ENCODE data around the gene EXTL1. TPM values are rescaled to one million over a fixed set of nuclear protein-coding genes. Genes with fewer than 3 reads are reported as not detected.
A peak's percentile ranks its signal among the peaks of the same experiment; 100 is the strongest.
"Not testable (repeated sequence)": the region's sequence is repeated elsewhere in the genome, so short reads cannot be mapped to it uniquely, and the experiment has no call there.

The EXTL1 gene
- total RNA-seq, result not detected

- Mint-ChIP-seq H3K27me3 (peaks cover 4% of the 10 kb centered on the region), H3K36me3 (no peaks in the 10 kb centered on the region), H3K4me1 (peaks cover 14% of the 10 kb centered on the region), H3K27ac (no peak within 1 kb of the TSS), H3K4me3 (no peak within 1 kb of the TSS), H3K9me3 (no peaks in the 10 kb centered on the region)
- DNase-seq, result no peak
Measured at GRCh38 chr1:26021647-26022403, at the start of gene EXTL1. EXTL1 (plus strand) TSS chr1:26021775; CDS start chr1:26022647, 872 bp downstream.

DNA sequence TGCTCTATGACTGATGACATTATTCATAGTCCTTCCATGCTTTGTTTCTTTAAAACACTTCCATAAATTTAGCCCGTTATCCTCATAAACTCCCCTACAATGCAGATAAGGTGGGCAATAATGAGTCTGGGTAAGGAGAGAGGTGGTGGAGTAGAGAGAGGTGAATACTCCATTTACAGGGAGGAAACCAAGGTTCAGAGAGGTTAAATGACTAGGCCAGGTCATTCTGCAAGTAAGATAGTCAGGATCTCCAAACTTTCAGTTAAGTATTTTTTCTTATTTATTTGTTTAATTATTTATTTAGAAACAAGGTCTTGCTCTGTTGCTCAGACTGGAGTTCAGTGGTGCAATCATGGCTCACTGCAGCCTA is 49.8 kb upstream of the EXTL1 start:
- peaks cover 39% of the 10 kb centered on the region for H3K36me3 Mint-ChIP-seq

DNA sequence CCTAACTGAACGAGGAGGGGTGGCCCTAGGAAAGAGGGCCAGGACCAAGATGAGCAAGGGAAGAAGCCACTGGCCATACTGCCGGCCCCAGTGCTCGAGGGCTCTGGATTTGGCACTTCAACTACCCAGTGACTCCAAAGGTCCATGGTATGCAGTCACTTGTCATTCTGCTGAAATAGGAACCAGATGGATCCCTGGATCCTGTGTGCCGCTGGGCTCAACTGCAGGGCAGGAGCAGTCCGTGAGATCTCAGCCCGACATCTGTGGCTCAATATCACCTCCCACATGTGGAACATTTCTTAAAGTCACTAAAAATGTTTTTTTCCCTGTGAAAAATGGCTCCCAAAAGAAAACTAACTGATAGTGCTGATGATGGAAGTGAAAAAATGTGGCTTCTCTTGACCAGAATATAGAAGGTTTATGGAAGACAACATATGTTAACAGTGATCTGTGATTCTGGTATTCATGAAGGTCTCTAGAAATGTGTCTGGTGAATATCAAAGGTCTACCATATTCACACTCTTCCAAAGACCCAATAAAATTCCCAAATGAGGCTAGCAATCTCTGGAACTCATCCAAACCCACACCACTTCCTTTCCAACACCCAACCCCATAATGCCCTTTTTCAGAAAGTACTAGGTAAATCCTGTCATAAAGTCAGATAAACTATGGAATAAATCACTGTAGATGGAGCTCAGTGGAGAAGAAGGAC is 47.8 kb upstream of the EXTL1 start:
- no peaks in the 10 kb centered on the region for H3K27me3 Mint-ChIP-seq
- no peak overlapping the region for H3K4me3 Mint-ChIP-seq
- H3K36me3 Mint-ChIP-seq, result peaks cover 34% of the 10 kb centered on the region
- H3K9me3 Mint-ChIP-seq, result no peaks in the 10 kb centered on the region
- no peak for DNase-seq
- H3K27ac Mint-ChIP-seq, result no peak overlapping the region
- peaks cover 26% of the 10 kb centered on the region for H3K4me1 Mint-ChIP-seq

More for the DNA sequence above, 49.8 kb upstream of the EXTL1 start:
- peak overlapping the region; percentile 94 for H3K27ac Mint-ChIP-seq
- no peak for DNase-seq
- H3K9me3 Mint-ChIP-seq, result no peaks in the 10 kb centered on the region
- H3K4me3 Mint-ChIP-seq, result peak overlapping the region; percentile 35
- H3K4me1 Mint-ChIP-seq, result peaks cover 34% of the 10 kb centered on the region
- H3K27me3 Mint-ChIP-seq, result no peaks in the 10 kb centered on the region

GRCh38 chr1:25977801-25978200 is 43.8 kb upstream of the EXTL1 start:
- Mint-ChIP-seq H3K27ac (no peak overlapping the region), H3K9me3 (no peaks in the 10 kb centered on the region), H3K27me3 (no peaks in the 10 kb centered on the region), H3K36me3 (peaks cover 27% of the 10 kb centered on the region), H3K4me3 (no peak overlapping the region), H3K4me1 (peaks cover 6% of the 10 kb centered on the region)
- no peak for DNase-seq

DNA sequence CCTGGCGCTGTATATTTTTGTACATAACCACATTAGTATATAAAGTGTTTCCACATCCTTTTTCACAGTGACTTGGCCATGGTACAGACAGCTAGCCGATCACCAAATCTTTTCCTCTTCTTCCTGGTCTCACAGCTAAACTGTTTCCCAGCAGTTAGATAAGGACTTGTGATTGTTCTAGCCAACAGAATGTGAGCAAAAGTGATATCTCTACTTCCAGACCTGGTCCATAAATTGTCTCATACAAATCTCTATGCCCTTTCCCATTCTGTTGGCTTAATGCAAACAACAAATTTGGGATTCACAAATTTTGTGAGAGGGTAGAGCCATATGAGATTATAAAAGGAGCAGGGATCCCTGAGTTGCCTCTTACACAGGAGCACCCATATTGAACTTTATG is 43.2 kb upstream of the EXTL1 start:
- Mint-ChIP-seq H3K4me3 (no peak overlapping the region), H3K36me3 (peaks cover 25% of the 10 kb centered on the region), H3K9me3 (no peaks in the 10 kb centered on the region), H3K27me3 (no peaks in the 10 kb centered on the region), H3K4me1 (peaks cover 5% of the 10 kb centered on the region), H3K27ac (no peak overlapping the region)
- no peak for DNase-seq

GRCh38 chr1:25979210-25979609 is 42.4 kb upstream of the EXTL1 start:
- DNase-seq, result no peak
- Mint-ChIP-seq H3K9me3 (no peaks in the 10 kb centered on the region), H3K27me3 (no peaks in the 10 kb centered on the region), H3K27ac (no peak overlapping the region), H3K4me3 (no peak overlapping the region), H3K36me3 (peaks cover 22% of the 10 kb centered on the region), H3K4me1 (no peaks in the 10 kb centered on the region)

DNA sequence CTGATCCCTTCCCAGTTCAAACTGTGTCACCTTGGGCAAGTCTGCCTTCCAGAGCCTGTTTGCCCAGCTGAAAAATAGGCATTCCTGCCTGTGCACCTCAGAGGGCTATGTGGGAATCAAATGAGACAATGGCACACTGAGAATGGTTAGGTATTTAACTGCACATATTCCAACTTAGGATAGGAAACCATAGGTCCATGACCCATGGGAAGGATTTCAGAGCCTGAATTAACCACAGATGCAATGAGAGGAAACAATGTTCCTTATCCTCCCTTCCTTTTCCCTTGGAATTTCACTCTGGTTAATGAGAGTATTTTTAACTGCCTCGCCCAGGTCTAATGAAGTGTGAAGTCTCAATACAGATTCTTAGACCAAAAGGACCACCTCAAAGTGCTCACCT is 36.4 kb upstream of the EXTL1 start:
- peaks cover 39% of the 10 kb centered on the region for H3K36me3 Mint-ChIP-seq
- peaks cover 33% of the 10 kb centered on the region for H3K4me1 Mint-ChIP-seq
- no peak for DNase-seq
- H3K27me3 Mint-ChIP-seq, result no peaks in the 10 kb centered on the region
- no peak overlapping the region for H3K4me3 Mint-ChIP-seq
- no peaks in the 10 kb centered on the region for H3K9me3 Mint-ChIP-seq
- no peak overlapping the region for H3K27ac Mint-ChIP-seq

DNA sequence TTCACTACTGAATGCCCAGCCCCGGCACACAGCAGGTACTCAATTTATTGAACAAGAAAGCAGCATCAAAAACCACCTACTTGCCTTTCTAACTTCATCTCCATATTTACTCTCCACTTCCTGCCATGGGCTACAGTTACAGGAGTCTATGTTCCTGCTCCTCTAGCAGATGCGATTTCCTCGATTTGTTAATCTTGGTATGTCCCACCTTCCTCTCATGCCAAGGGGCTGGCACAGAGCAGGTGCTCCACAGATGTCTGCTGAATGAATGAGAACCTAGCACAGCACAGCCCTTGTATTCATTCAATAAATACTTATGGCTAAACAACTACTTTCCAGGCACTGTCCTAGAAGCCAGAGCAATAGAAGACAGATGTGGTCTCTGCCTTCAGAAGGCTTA is 35.9 kb upstream of the EXTL1 start:
- no peak overlapping the region for H3K27ac Mint-ChIP-seq
- peaks cover 36% of the 10 kb centered on the region for H3K4me1 Mint-ChIP-seq
- H3K9me3 Mint-ChIP-seq, result no peaks in the 10 kb centered on the region
- H3K36me3 Mint-ChIP-seq, result peaks cover 39% of the 10 kb centered on the region
- no peaks in the 10 kb centered on the region for H3K27me3 Mint-ChIP-seq
- H3K4me3 Mint-ChIP-seq, result no peak overlapping the region
- DNase-seq, result no peak

GRCh38 chr1:25986773-25987172 is 34.8 kb upstream of the EXTL1 start:
- Mint-ChIP-seq H3K36me3 (peaks cover 35% of the 10 kb centered on the region), H3K4me1 (peaks cover 41% of the 10 kb centered on the region)
- not testable (repeated sequence) for H3K9me3 Mint-ChIP-seq, H3K4me3 Mint-ChIP-seq, H3K27ac Mint-ChIP-seq, DNase-seq, H3K27me3 Mint-ChIP-seq

- no peak for DNase-seq
- Mint-ChIP-seq H3K36me3 (peaks cover 30% of the 10 kb centered on the region), H3K4me1 (peaks cover 51% of the 10 kb centered on the region), H3K9me3 (no peaks in the 10 kb centered on the region), H3K27ac (no peak overlapping the region), H3K27me3 (no peaks in the 10 kb centered on the region), H3K4me3 (no peak overlapping the region)
Measured at GRCh38 chr1:25987951-25988350, 33.6 kb upstream of the EXTL1 start.

DNA sequence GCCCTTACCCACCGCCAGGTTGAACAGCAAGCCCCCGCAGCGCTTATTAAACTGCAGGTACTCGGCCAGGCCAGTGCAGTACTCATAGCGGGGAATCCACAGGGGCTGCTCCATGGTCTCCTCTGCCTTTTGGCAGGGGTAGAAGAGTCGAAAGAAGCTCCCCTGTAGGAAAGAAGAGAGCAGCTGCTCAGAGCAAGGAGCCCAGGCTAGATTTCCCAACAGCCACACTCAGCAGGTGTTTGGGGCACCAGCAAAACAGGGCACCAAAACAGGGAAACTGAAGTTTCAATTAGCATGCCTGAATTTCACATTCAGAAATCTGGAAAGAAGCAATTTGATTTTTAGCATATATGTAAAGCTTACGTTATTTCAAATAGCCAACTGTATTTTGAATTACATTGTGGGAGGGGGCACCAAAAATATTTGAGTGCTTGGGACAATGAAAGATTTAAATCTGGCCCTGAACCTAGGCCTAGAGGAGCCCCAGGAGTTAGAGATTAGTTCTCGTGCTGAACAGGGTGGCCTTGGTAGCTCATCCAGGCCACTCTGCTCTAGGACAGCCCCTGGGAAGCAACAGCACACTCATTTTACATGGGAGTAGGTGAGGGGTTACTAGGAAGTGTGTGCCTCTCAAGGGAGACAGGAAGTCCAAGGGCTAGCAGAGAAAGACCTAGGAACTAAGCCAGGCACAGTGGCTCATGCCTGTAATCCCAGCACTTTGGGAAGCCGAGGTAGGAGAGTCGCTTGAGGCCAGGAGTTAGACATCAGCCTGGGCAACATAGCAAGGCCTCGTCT is 31.9 kb upstream of the EXTL1 start:
- Mint-ChIP-seq H3K4me1 (peaks cover 57% of the 10 kb centered on the region), H3K4me3 (peak overlapping the region; percentile 85), H3K9me3 (no peaks in the 10 kb centered on the region), H3K27ac (peak overlapping the region; percentile 92), H3K36me3 (peaks cover 24% of the 10 kb centered on the region), H3K27me3 (no peaks in the 10 kb centered on the region)
- no peak for DNase-seq

DNA sequence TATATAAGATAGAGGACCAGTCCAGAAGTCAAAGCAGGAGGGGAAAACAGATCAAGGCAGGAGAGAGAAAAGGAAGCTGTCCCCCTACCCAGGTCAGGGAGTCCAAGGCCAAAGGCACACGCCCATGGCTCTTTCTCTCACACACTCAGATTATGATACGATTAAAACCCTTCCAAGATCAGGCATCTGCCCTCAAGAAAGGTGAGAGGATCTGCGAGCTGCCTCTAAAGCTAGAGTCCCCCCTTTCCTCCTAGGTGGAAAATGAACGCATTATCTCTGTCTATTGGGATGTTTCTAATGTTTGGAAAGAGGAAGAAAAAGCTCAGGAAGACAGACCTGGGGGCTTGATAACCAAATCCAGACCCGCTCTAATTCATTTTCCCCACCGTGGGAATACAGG is 31.3 kb upstream of the EXTL1 start:
- H3K4me1 Mint-ChIP-seq, result peaks cover 57% of the 10 kb centered on the region
- H3K27ac Mint-ChIP-seq, result peak overlapping the region; percentile 92
- H3K27me3 Mint-ChIP-seq, result no peaks in the 10 kb centered on the region
- H3K36me3 Mint-ChIP-seq, result peaks cover 24% of the 10 kb centered on the region
- H3K9me3 Mint-ChIP-seq, result no peaks in the 10 kb centered on the region
- H3K4me3 Mint-ChIP-seq, result peak overlapping the region; percentile 85
- DNase-seq, result no peak

DNA sequence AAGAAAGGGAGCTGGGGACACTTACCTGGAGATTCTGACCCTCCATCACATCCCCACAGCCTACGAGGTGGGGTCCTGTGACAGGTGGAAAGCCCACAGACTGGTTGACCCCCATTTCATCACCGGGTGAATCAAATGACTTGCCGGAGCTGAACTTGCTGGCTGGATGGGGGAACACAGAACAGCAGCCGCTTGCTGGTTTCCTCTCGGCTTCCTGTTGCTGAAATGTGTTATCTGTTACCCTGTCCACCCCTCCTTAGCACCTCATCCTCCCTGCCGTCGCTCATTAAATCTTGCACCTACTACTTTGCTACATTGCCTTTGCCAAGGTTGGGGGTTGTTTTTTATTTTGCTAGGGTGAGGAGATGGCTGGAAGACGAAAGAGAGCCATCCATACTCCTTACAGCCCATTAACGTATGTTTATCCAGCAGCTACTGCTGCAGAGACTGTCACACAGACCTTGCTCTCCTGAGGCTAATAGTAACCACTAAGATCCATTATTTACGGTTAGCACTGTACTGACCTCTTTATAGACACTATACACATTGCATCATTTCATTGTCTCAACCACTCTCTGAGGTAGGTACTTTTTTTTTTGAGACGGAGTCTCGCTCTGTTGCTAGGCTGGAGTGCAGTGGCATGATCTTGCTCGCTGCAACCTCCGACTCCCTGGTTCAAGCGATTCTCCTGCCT is 30.7 kb upstream of the EXTL1 start:
- Mint-ChIP-seq H3K27ac (peak overlapping the region; percentile 92), H3K27me3 (no peaks in the 10 kb centered on the region), H3K4me1 (peaks cover 53% of the 10 kb centered on the region), H3K36me3 (peaks cover 18% of the 10 kb centered on the region), H3K4me3 (peak overlapping the region; percentile 85), H3K9me3 (no peaks in the 10 kb centered on the region)
- DNase-seq, result peak; percentile 46

GRCh38 chr1:25991937-25992688 is 29.5 kb upstream of the EXTL1 start:
- Mint-ChIP-seq H3K27me3 (no peaks in the 10 kb centered on the region), H3K4me1 (peaks cover 57% of the 10 kb centered on the region), H3K4me3 (no peak overlapping the region), H3K27ac (peak overlapping the region; percentile 21), H3K9me3 (no peaks in the 10 kb centered on the region), H3K36me3 (peaks cover 14% of the 10 kb centered on the region)
- DNase-seq, result no peak

Data from activated naive CD8-positive, alpha-beta T cell treated with anti-CD3 and anti-CD28 coated beads for 36 hours (primary cell).